HG02884 (cell line): ENCODE results near the gene ATXN10.

Experiments
- ATAC-seq: cut with Tn5 transposase; IDR thresholded peaks from one replicate; pipeline ENCODE4 v1.9.1; 2021; ENCODE audit warnings: mild to moderate bottlenecking, moderate library complexity; ENCODE audit not compliant: unreplicated experiment

Gene ATXN10

DNA sequence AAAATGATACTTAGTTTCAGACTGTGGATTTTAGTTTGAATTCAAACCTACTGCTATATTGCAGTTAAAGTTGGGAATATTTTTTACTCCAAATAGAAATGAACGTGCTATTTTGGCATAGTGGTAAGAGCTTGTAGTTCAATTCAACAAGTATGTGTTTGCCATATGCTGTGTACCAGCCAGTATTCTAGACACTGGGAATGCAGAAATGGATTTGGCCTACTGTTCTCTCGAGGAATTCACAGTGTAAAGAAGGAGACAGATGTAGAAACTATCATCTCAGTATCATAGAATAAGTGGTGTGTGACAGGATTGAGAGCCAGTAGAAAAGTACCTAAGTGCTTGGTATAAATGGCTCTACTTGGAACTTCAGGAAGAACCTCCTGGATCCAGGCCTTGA lies 80.4 kb downstream of the ATXN10 start:
- no peak for ATAC-seq

DNA sequence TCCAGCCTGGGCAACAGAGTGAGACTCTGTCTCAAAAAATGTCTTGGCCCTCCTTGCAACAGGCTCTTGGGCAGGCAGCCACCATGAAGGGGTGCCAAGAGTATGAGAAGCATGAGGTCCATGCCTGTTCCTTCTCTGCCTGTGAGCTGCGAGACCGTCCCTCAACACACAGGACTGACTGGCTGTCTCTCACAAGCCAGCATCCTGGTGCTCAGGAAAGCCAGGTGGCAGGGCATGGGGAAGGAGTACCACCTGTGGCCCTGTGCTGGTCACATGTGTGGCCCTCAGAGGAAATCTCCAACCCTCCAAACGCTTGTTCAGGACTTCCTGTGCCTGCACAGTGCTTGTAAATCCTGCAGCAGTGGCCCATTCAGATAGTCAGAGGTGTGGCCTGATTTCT lies 83.2 kb downstream of the ATXN10 start:
- no peak for ATAC-seq

DNA sequence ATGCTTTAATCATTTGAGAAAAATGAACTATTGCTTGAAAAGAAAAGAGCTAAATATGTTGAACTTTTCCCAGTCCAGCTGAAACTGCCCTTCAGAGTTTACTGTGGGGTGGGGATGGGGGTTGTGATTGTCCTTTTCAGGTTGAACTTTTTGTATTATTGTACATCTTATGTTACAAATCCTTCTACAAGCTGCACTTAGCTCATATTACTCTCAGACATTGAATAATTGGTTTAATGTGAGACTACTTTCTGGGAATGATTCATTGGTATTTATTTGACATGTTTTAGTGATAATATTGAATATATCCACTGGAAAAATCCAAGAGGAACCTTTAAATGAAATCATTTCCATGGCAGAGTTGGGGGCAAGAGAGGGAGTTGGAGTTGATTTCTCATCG lies 84.9 kb downstream of the ATXN10 start:
- no peak for ATAC-seq

DNA sequence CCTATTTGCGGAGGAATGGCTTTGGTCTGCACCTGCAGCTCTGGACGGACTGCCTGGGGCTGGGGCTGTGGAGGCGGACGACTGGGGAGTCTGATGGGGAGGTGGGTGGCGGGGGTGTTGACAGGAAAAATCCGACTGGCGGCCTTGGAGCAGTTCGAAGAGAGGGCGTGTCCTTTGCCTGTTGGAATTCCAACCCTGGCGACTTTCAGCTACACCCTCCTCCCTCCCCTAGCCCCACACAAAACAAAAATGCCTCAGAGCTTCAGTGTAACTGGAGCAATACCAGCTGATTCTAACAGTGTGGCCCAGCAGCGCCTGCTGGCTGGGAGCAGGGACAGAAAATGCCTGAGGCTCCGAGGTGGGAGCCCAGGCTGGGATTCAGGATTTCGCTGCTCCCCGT lies 85.4 kb downstream of the ATXN10 start:
- ATAC-seq: no peak

DNA sequence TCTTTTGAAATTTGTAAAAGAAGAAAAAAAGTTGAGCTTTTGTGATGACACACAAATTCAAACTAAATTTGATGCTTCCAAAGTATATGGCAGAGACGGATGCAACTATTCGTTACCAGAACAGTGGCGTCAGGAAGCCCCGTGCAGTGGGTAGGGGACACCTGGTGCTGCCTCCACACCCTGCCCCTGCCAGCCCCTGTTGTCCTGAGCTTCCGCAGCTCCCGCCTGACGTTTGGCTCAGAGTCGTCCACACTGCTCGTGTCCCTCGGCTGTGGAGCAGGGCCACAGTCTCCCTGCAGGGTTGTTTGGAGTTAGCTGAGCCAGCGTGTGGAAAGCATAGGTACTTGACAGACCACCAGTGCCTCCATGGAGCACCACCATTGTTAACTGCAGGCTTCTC lies 86.3 kb downstream of the ATXN10 start:
- ATAC-seq: no peak

DNA sequence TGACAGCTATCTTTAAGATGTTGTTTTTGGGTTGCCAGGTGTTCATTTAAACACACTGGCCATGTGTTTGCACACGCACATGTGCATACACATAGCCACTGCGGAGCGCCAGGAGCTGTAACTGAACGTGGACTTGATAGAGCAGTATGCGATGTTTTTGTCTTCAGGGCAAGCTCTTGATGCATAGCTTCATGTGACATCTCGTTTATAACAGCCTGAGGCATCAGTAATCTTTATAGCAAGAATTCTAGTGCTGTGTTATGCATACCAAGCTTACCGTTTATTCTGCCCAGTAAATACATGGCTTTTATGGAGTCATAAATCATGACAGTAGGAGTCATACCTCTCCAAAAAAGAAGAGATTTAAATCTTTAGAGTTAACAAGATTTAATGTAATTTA lies 87.0 kb downstream of the ATXN10 start:
- no peak for ATAC-seq

DNA sequence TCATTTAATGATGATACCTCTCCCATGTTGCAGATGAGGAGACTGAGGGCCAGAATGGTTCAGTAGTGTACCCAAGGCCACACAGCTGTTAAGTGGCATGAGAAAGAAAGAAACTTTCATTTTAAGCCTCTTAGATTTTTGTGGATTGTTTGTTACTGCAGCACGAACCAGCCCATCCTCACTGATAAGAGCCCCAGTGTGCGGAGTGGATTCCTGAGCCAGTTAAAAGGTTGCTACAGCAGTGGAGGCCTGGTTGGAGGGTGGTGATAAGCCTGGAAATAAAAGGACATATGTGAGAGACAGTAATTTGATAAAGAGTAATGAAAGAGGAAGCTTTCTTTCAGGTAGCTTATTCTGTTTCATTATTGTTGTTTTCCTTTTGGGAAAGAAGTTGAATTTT lies 89.0 kb downstream of the ATXN10 start:
- ATAC-seq: no peak

DNA sequence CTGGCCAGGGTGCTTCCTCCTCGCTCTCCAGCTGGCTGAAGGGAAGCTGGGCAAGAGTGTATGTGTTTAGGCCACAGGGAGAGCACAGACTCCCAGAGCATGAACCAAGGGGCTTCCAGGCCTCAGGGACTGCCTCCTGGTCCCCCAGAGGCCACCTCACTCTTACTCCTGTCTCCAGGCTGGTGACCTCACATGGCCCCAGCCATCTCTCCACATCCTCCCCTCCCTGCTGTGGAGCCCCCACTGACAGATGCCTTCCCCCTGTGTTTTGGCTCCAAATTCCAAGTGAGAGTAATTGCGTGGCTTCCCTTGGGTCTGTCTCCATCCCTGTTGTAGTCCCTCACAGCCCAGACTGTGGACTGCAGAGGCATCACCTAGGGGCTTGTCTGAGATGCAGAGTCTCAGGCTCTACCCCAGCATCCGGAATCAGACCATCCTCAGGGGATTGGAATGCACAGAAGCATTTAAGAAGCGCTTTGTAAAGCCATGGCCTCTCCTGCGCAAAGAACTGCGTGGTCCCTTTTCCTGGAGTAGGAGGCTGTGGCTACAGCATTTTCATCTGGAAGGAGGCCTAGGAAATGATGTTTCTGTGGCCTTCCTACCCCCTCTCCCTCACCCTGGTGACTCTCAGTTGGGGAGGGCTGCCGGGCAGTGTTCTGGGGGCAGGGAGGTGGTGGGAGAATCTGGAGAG lies 91.1 kb downstream of the ATXN10 start:
- no peak for ATAC-seq

DNA sequence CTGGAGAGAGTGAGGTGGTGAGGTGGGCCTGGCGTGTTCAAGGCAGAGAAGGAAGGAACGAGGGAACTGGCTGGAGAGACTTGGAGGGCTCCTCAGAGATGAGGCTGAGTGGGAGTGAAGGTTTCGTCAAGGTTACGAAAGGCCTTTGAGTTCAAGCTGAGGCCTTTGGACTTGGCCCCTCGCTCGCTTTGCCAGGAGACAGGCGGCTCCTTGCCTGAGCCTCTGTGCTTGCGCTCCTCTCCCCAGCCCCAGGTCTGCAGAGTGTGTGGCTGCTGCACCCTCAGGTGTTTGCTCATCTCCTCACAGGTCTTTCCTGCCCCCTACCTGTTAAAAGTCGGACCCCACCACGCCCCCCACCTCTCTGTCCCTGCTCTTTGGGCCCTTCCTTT lies 91.6 kb downstream of the ATXN10 start:
- no peak for ATAC-seq

DNA sequence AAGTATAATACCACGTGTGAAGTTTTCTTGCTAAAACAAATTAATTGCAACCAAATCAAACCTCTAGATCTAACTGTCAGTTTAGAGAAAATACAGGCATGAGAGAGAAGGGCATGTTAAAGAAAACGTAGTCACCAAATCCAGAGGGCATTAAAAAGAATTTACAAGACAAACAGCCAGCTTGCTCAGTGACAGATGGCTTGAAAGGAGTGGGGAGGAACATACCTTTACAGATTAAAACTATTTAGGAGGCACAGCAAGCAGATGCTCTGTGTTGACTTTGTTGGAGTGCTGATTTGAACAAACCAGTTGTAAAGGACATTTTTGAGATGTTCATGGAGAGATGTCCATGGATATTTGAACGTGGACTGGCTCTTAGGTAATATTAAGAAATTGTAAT lies 96.9 kb downstream of the ATXN10 start:
- ATAC-seq: no peak

DNA sequence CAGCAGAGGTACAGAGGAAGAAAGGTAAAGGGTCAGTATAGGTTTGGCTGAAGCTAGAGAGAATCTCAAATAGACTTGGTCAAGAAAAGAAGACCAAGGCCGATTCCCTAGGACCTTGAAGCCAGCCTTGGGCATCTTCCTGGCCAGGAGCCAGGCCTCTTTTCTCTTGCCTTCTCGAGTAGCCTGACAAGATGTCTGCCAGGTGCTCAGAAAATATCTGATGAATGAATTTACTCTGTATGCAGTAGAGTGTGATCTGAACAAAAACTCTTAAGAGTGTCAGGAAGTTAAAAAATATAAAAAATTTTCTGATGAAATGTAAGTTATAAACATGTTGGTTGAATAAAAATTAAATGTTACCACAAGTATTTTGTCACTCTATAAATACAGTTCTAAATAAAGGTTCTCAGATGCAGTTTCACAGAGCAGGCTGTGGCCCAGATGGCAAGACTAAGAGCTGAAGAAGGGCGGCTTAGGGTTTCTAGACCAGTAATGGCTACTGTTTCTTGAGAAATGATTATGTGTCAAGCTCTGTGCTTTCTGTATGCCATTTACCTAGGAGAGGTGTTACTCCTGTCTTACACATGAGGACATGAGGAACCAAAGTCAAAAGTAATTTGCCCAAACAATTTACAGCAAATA lies 98.1 kb downstream of the ATXN10 start:
- no peak for ATAC-seq

DNA sequence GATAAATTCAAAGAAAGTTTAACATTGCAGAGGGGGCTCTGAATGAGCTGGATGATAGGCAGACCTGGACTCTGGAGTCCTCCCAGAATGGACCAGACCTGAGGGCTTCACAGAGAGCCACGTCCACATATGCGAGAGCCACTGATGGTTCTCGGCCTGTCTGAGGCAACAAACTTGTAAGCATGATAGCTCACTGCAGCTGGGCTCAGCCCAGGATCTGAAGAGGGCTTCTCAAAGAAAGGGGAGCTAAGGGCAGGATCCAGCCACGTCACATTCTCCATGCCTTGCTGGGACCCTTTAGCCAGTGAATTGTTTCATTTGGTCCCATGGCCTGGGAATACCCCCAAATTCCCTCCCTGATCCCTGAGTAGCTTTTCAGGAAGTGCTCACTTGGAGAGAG lies 98.9 kb downstream of the ATXN10 start:
- ATAC-seq: no peak

DNA sequence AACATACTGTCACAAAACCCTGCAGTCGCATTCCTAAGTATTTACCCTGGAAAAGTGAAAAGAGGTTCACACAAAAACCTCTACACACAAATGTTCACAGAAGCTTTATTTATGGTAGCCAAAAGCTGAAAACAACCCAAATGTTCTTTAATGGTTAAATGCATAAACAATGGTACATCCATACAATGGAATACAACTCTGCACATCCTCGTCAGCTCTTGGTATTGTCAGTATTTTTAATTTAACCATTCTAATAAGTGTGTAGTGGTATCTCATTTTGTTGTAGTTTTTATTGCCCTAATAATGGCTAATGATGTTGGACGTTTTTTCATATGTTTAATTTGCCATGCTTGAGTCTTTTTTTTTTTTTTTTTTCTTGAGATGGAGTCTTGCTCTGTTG lies 99.4 kb downstream of the ATXN10 start:
- ATAC-seq: no peak

DNA sequence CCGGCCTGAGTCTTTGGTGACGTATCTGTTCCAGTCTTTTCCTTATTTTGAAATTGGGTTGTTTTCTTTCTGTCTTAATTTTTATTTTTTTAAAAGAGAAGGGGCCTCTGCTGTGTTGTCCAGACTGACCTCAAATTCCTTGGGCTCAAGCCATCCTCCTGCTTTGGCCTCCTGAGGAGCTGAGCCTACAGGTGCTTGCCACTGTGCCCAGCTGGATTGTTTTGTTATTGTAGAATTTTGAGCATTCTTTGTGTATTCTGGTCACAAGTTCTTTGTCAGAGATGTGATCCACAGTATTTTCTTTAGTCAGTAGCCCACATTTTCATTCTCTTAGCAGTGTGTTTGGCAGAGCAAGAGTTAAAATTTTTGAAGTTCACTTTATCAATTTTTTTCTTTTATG lies 100.1 kb downstream of the ATXN10 start:
- no peak for ATAC-seq

DNA sequence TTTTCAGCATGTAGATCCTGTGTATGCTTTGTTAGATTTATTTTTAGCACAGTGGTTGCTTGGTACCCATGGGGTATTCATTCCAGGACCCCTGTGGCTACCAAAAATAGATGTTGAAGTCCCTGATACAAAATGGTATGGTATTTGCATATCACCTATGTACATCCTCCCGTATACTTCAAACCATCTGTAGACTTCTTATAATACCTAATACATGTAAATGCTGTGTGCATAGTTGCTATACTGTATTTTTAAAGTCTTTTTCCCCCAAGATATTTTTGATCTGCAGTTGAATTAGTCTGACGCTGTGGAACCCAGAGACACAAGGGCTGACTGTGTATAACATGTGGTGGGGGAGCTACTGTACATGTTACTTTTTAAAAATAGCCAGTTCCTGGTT lies 101.1 kb downstream of the ATXN10 start:
- no peak for ATAC-seq

DNA sequence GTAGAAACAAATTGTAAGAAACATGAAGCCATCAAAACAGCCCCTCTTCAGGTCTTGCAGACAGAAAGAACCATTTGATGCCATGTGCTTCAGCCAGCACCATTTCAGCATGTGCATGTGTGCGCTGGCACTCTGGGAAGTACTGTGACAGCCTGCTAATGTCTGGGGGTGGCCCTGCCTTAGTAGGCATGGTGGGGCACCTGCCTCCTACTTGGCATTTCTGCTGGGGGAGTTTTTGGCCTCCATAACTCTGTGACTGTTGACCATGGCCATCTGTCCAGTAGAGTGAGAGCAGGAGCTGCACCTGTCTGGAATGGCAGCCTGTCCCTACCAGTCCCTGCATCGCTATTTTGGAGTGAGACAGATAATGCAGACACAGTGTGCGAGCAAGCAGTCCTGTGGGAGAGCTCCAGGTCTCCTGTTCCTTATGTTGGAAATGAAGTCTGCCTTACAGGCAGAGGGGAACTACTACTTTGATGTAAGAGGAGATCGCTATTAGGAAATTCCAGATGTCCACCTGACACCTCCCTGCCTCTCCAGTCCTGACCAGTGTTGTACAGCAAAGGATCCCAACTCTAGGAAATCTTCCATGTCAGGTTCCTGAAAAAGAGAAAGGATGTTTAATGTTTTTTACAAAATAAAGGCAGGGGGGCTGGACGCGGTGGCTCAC lies 102.5 kb downstream of the ATXN10 start:
- no peak for ATAC-seq

DNA sequence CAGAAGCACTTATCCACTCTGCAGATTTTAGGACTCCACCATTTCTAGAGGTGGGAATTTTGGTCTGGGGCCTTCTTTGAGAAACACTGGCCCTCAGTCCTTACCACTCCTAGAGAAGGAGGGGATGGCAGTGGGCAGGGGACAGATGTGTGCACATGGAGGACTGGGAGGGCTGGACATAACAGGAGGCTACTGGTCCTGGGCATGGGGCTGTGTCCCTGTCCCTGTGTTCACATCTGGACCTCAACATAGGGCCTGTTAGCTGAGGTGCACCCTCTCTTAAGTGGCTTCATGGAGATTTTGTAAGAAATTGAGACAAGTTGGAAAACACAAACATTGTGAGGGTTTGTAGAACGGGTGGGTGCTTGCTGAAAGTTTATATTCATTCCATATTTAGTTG lies 103.4 kb downstream of the ATXN10 start:
- ATAC-seq: no peak

DNA sequence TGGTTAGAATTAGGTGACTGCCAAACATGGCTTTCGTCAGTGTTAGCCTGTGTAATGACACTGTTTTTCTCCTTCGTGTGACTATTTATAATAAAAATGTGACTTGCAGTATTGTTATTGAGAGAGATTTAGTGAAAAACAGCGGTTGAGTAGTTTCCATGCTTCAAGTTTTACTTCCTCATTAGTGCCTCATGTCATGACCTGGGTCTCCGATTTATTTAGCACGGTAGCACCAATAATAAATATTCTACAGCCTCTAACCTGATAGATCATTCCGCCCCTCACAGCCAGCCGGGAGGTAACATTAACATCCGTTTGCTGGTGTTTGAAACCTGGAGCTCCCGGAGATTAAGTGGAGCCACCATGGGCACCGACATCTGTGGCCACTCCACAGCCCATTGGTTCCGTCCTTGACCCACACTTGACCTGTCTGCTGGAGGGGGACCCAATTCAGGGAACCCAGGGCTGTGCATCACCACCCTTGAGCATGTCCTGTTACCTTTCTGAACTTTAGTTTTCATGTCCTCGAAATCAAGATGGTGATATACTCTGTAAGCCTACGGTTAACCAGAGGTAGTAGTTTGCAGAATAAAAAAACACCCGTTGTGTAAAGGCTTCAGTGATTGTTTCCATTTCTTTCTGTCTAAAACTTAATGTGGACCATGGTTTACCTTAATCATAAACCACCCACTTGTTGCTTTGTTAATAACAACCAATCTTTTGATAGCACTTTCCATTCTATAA lies 104.1 kb downstream of the ATXN10 start:
- ATAC-seq: peak; percentile 56

DNA sequence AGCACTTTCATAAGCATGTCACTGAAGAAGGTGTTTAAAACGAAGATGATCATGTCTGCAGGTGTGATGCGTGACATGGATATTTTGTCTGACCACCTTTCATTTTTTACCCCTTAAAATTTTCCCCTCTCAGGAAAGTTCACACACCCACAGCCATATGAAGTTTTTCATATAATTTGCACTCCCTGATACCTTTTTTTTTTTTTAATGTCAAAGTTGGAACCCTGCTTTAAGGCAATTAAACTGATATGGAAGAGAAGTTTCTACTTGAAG lies 104.6 kb downstream of the ATXN10 start:
- no peak for ATAC-seq

DNA sequence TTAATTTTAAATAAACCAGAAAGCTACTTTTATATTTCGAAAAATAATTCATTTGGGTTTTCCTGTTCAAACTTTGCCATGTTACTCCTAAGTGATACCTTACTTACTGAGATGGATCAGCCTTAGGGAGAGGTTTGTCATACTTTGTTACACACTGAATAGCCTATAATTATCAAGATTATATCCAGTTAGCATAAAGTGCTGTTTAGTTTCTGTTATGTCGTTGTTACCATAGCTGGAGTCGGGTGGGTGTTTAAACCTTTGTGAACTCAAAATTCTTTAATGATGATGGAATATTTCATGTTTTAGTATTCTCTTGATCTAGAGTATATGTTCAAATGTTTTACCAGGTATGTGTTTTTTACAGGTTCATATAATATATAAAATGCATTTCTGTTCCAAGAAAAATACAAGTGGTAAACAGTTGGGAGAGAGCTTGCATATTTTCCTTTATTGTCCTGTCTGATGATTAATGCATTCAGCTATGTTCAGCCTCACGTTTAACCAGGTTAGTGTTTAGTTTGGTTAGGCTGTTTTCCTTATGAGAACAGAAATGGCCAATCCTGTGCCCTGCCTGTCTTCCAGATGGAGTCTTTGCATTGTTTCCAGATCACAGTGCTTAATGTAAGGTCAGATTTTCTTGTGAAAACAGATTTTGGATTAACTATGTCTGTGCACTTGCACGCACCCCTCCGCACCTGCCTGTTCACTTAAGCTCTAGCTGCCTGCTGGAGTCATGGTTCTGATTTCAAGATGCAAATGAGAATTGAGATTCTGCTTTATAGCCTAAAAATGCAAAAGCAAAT lies 105.6 kb downstream of the ATXN10 start:
- no peak for ATAC-seq

DNA sequence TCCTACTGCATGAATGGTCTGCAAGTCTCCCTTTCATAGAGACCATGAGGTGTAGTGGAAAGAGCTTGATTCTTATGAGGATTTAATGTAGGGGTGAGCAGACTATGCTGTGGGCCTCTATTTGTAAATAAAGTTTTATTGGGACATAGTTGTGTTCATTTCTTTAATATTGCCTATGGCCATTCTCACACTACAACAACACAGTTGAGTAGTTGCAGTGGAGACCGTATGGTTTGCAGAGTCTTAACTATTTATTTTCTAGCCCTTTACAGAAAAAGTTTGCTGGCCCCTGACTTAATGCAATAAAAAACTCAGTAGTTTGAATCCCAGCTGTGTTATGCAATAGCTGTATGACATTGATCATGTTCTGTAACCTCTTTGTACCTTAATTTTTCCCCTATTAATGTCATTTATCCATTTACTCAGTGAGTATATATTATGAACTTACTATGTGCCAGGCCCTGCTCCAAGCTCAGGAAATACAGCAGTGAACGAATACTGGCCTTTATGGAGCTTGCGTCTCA lies 106.3 kb downstream of the ATXN10 start:
- no peak for ATAC-seq
